ENCODE measurements around the gene MTMR3.
"Not testable (repeated sequence)": the region's sequence is repeated elsewhere in the genome, so short reads cannot be mapped to it uniquely, and the experiment has no call there.

The MTMR3 gene

DNA sequence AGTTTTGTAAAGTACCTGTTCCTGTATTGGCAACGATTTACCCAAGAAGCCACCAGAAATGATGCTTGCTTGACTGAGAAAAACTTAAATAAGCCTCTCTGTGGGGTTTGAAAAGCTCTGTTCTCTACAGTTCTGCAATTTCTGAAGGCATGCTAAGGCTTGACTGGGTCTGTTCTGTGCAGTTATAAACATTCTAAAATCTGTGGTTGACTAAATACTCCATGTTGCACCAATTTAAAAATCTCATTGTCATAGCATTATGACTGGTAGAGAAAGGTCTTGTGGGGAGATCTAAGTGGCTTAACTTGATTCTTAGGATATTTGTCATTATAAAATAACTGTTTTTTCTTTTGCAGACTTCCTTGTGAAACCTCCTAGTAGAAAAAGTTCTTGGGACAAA, 73.7 kb downstream of the MTMR3 start:
- no peak for DNase-seq (ENCODE audit: low spot score in 2 of 2)
- H3K4me3 Mint-ChIP-seq = no peak overlapping the region
- no peak overlapping the region for H3K27ac Mint-ChIP-seq (ENCODE audit: low read depth)
- peaks cover 6% of the 10 kb centered on the region for H3K36me3 Mint-ChIP-seq (ENCODE audit: insufficient read depth)
- H3K4me1 Mint-ChIP-seq = peaks cover 35% of the 10 kb centered on the region
- no peaks in the 10 kb centered on the region for H3K27me3 Mint-ChIP-seq
- no peaks in the 10 kb centered on the region for H3K9me3 Mint-ChIP-seq
- ATAC-seq (replicated peaks; ENCODE audit: extremely low read depth, poor library complexity, severe bottlenecking) = no peak

DNA sequence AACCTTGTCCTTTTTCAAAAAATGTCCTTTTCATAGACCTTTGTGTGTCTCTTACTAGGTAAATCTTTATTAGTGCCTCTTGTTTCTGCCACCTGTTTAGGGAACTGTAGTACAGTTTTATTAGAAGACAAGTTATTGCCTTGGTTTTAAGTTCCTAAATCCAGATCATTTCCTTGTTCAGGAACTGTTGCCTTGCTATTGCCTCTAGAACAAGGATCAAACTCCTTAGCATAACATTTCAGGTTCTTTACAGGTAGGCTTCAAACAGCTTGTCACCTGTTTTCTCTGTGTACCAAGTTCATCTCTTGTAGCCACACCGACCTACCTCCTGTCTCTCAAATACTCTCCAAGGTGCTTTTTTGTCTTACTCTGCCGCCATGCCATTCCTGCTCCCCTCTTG, 75.2 kb downstream of the MTMR3 start:
- ATAC-seq (replicated peaks; ENCODE audit: extremely low read depth, poor library complexity, severe bottlenecking) (no peak), DNase-seq (ENCODE audit: low spot score in 2 of 2) (no peak)
- Mint-ChIP-seq H3K4me3 (no peak overlapping the region), H3K36me3 (ENCODE audit: insufficient read depth) (peaks cover 7% of the 10 kb centered on the region), H3K27ac (ENCODE audit: low read depth) (peak overlapping the region; percentile 49), H3K9me3 (no peaks in the 10 kb centered on the region), H3K4me1 (peaks cover 30% of the 10 kb centered on the region), H3K27me3 (no peaks in the 10 kb centered on the region)

DNA sequence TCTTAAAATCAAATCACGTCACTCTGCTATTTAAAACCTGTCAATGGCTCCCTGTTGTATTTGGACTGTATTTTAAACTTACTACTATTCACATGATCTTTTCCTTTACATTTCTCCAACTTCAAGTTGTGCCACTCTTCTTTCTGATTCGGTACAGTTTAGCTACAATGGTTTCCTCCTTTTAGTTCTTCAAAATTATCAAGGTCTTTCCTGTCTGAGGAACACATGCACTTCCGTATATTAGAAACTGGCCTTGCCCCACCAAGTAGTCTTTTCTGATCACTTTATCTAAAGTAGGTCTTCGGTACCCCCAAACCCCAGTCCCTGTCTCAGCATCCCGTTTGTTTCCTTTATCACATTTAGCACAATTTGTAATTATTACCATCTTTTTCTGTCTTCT, 81.8 kb downstream of the MTMR3 start:
- no peaks in the 10 kb centered on the region for H3K27me3 Mint-ChIP-seq
- H3K4me1 Mint-ChIP-seq = peaks cover 35% of the 10 kb centered on the region
- H3K36me3 Mint-ChIP-seq (ENCODE audit: insufficient read depth) = peaks cover 12% of the 10 kb centered on the region
- no peak overlapping the region for H3K27ac Mint-ChIP-seq (ENCODE audit: low read depth)
- no peak for ATAC-seq (replicated peaks; ENCODE audit: extremely low read depth, poor library complexity, severe bottlenecking)
- H3K9me3 Mint-ChIP-seq = no peaks in the 10 kb centered on the region
- H3K4me3 Mint-ChIP-seq = no peak overlapping the region
- no peak for DNase-seq (ENCODE audit: low spot score in 2 of 2)

DNA sequence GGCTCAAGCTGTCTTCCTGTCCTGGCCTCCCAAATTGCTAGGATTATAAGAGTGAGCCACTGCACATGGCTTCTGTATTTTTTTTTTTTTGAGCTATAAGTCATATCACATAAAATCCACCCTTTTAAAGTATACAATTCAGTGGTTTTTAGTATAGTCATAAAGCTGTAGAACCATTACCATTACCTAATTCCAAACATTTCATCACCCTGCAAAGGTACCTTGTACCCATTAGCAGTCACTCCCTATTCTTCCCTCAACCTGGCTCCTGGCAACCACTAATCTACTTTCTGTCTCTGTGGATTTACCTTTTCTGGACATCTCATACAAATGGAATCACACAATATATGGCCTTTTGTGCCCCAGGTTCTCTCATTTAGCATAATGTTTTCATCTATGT, 84.5 kb downstream of the MTMR3 start:
- Mint-ChIP-seq H3K9me3 (no peaks in the 10 kb centered on the region), H3K36me3 (ENCODE audit: insufficient read depth) (peaks cover 14% of the 10 kb centered on the region), H3K27me3 (no peaks in the 10 kb centered on the region), H3K4me1 (peaks cover 38% of the 10 kb centered on the region), H3K27ac (ENCODE audit: low read depth) (no peak overlapping the region), H3K4me3 (no peak overlapping the region)
- ATAC-seq (replicated peaks; ENCODE audit: extremely low read depth, poor library complexity, severe bottlenecking) = no peak
- no peak for DNase-seq (ENCODE audit: low spot score in 2 of 2)

DNA sequence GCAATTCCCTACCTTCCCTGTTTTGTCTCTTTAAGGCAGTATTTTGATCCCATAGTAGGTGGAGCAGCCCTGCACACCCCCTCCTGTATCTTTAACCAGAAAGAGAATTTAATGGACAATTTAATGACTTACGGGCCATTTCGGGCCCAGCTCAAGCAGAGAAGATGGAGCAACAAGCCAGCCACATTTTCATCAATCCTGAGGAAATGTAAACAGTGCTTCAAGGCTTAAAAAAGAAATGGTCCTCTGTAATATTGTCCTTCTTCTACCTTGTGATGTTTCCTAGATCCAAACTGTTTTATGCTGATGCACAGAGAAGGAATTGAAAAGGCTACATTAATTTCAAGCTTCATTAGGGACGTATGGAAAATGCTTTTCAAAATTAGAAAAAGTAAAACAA, 88.6 kb downstream of the MTMR3 start:
- H3K9me3 Mint-ChIP-seq = no peaks in the 10 kb centered on the region
- peaks cover 17% of the 10 kb centered on the region for H3K36me3 Mint-ChIP-seq (ENCODE audit: insufficient read depth)
- DNase-seq (ENCODE audit: low spot score in 2 of 2) (no peak), ATAC-seq (replicated peaks; ENCODE audit: extremely low read depth, poor library complexity, severe bottlenecking) (no peak)
- H3K27me3 Mint-ChIP-seq = no peaks in the 10 kb centered on the region
- peaks cover 24% of the 10 kb centered on the region for H3K4me1 Mint-ChIP-seq
- no peak overlapping the region for H3K4me3 Mint-ChIP-seq
- H3K27ac Mint-ChIP-seq (ENCODE audit: low read depth) = no peak overlapping the region

DNA sequence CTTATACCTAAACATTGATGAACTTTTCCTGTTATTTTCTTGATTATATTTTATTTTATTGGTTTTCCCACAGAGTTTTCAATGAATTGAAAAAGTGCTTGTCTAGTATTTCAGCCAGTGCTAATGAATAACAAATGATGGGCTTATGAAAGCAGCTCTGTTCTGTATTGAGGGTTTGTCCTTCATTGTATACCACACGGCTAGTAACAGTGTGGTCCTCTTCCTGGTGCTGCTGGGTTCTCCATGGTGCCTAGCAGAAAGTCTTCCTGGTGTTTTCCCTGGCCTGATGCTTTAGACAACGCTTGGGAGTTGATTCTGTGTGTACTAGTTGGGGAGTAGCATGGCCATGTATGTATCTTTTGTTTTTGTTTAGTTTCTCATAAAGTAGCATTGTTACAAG, 89.1 kb downstream of the MTMR3 start:
- peaks cover 20% of the 10 kb centered on the region for H3K4me1 Mint-ChIP-seq
- no peaks in the 10 kb centered on the region for H3K9me3 Mint-ChIP-seq
- DNase-seq (ENCODE audit: low spot score in 2 of 2) = no peak
- ATAC-seq (replicated peaks; ENCODE audit: extremely low read depth, poor library complexity, severe bottlenecking) = no peak
- H3K36me3 Mint-ChIP-seq (ENCODE audit: insufficient read depth) = peaks cover 15% of the 10 kb centered on the region
- no peaks in the 10 kb centered on the region for H3K27me3 Mint-ChIP-seq
- no peak overlapping the region for H3K4me3 Mint-ChIP-seq
- no peak overlapping the region for H3K27ac Mint-ChIP-seq (ENCODE audit: low read depth)

DNA sequence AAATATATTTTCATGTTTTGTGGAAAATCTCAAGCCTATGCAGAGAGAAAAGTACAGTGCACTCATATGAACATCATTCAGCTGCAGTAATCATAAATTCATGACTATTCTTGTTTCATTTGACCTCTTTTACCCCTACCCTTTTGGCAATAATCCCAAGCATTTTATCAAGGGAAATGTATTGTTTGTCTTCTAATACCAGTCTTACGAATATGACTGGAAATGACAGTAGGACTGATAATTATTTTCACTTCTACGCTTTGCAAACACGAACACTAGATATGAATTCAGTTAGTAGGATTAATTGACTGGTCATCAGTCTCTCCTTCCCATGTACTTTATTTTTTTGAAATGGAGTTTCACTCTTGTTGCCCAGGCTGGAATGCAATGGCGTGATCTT, 90.3 kb downstream of the MTMR3 start:
- peaks cover 13% of the 10 kb centered on the region for H3K4me1 Mint-ChIP-seq
- H3K9me3 Mint-ChIP-seq = no peaks in the 10 kb centered on the region
- H3K27ac Mint-ChIP-seq (ENCODE audit: low read depth) = no peak overlapping the region
- H3K36me3 Mint-ChIP-seq (ENCODE audit: insufficient read depth) = peaks cover 17% of the 10 kb centered on the region
- H3K27me3 Mint-ChIP-seq = no peaks in the 10 kb centered on the region
- no peak for DNase-seq (ENCODE audit: low spot score in 2 of 2)
- H3K4me3 Mint-ChIP-seq = no peak overlapping the region
- no peak for ATAC-seq (replicated peaks; ENCODE audit: extremely low read depth, poor library complexity, severe bottlenecking)

DNA sequence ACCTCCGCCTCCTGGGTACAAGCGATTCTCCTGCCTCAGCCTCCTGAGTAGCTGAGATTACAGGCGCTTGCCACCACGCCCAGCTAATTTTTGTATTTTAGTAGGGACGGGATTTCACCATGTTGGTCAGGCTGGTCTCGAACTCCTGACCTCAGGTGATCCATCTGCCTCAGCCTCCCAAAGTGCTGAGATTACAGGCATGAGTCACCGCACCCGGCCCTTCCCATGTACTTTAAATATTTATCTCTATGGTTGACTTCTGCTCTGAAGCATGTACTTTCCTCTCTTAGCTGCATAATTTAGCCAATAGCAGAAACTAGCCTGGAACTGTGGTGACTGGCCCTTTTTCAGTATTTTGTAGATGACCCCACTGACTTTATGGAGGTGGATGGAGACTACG, 90.7 kb downstream of the MTMR3 start:
- Mint-ChIP-seq H3K4me1 (peaks cover 13% of the 10 kb centered on the region), H3K36me3 (ENCODE audit: insufficient read depth) (peaks cover 17% of the 10 kb centered on the region)
- not testable (repeated sequence) for H3K9me3 Mint-ChIP-seq; DNase-seq (ENCODE audit: low spot score in 2 of 2); H3K27ac Mint-ChIP-seq (ENCODE audit: low read depth); H3K4me3 Mint-ChIP-seq; ATAC-seq (replicated peaks; ENCODE audit: extremely low read depth, poor library complexity, severe bottlenecking); H3K27me3 Mint-ChIP-seq

DNA sequence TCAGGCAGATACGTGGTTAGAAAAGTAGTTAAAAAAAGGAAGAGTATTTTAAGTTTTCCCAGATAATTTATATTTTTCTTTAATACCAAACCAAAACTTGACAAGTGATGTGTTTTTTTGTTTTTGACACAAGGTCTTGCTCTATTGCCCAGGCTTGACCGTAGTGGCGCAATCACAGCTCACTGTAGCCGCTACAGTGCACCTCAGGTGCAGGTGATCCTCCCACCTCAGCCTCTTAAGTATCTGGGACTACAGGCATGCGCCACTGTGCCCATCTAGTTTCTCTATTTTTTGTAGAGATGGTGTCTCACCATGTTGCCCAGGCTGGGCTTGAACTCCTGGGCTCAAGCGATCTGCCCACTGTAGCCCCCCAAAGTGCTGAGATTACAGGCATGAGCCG, 92.5 kb downstream of the MTMR3 start:
- H3K4me1 Mint-ChIP-seq = peaks cover 5% of the 10 kb centered on the region
- ATAC-seq (replicated peaks; ENCODE audit: extremely low read depth, poor library complexity, severe bottlenecking) (no peak), DNase-seq (ENCODE audit: low spot score in 2 of 2) (no peak)
- no peaks in the 10 kb centered on the region for H3K27me3 Mint-ChIP-seq
- no peak overlapping the region for H3K27ac Mint-ChIP-seq (ENCODE audit: low read depth)
- no peaks in the 10 kb centered on the region for H3K9me3 Mint-ChIP-seq
- peaks cover 28% of the 10 kb centered on the region for H3K36me3 Mint-ChIP-seq (ENCODE audit: insufficient read depth)
- no peak overlapping the region for H3K4me3 Mint-ChIP-seq

DNA sequence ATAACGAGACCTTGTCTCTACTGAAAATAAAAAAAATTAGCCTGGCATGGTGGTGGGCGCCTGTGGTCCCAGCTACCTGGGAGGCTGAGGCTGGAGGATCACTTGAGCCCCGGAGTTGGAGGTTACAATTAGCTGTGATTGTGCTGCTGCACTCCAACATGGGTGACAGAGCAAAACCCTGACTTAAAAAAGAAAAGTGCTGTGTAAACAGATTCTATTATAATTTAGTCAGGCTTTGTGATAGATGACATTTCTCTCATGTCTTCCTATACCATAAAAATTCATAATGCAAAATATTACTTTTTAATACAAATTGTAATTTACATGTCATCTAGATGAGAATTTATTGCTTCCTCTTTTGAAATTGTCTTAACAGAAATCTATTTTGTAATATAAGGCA, 94.1 kb downstream of the MTMR3 start:
- no peaks in the 10 kb centered on the region for H3K9me3 Mint-ChIP-seq
- no peak overlapping the region for H3K27ac Mint-ChIP-seq (ENCODE audit: low read depth)
- H3K4me1 Mint-ChIP-seq = peaks cover 5% of the 10 kb centered on the region
- ATAC-seq (replicated peaks; ENCODE audit: extremely low read depth, poor library complexity, severe bottlenecking) = no peak
- DNase-seq (ENCODE audit: low spot score in 2 of 2) = no peak
- no peak overlapping the region for H3K4me3 Mint-ChIP-seq
- peaks cover 35% of the 10 kb centered on the region for H3K36me3 Mint-ChIP-seq (ENCODE audit: insufficient read depth)
- H3K27me3 Mint-ChIP-seq = no peaks in the 10 kb centered on the region

DNA sequence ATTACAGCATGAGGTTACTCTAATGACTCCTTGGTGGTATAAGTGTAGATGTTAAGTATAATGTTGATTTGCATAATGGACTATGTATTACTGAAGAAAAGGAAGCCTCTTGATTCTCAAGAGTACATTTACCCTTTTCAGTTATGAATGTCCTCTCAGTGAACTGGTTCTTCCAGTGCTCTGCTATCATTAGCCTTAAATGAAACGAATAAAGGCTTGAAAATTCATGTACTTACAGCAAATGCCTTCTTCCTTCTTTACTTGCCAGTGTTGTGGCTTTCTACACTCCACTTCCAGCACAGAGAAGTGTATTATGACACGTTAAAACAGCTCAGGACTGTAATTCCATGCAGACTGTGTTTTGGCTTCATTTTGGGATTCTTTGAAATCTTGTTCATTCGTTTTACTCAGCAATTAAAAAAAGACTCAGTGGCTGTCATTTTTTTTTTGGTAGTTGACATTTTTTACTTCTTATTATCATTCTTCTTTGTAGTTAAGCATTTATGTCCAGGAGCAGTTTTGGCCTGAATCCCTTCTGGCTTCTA, 96.9 kb downstream of the MTMR3 start:
- DNase-seq (ENCODE audit: low spot score in 2 of 2) (no peak), ATAC-seq (replicated peaks; ENCODE audit: extremely low read depth, poor library complexity, severe bottlenecking) (no peak)
- Mint-ChIP-seq H3K36me3 (ENCODE audit: insufficient read depth) (peaks cover 26% of the 10 kb centered on the region), H3K27me3 (no peaks in the 10 kb centered on the region), H3K27ac (ENCODE audit: low read depth) (no peak overlapping the region), H3K4me3 (no peak overlapping the region), H3K9me3 (no peaks in the 10 kb centered on the region), H3K4me1 (peaks cover 13% of the 10 kb centered on the region)

DNA sequence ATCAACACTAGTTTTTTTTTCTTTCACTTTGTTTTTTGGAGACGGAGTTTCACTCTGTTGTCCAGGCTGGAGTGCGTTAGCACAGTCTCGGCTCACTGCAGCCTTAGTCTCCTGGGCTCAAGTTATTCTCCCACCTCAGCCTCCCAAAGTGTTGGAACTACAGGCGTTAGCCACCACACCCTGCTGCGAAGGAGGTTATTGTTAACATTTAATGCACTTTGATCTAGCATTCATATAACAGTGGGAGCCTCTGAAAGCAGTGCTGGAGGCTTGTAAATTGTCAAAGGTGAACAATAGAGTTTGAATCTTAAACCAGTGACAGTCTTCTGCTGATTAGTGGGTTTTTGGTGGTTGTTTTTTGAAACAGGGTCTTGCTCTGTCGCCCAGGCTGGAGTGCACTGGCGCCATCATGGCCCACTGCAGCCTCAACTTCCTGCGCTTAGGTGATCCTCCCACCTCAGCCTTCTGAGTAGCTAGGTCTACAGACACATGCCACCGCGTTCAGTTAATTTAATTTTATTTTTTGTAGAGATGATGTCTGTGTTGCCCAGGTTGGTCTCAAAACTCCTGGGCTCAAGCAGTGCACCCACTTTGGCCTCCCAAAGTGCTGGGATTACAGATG, 100.4 kb downstream of the MTMR3 start:
- ATAC-seq (replicated peaks; ENCODE audit: extremely low read depth, poor library complexity, severe bottlenecking) (no peak), DNase-seq (ENCODE audit: low spot score in 2 of 2) (no peak)
- peaks cover 22% of the 10 kb centered on the region for H3K4me1 Mint-ChIP-seq
- peaks cover 28% of the 10 kb centered on the region for H3K36me3 Mint-ChIP-seq (ENCODE audit: insufficient read depth)
- no peaks in the 10 kb centered on the region for H3K9me3 Mint-ChIP-seq
- H3K4me3 Mint-ChIP-seq = no peak overlapping the region
- no peak overlapping the region for H3K27ac Mint-ChIP-seq (ENCODE audit: low read depth)
- no peaks in the 10 kb centered on the region for H3K27me3 Mint-ChIP-seq

DNA sequence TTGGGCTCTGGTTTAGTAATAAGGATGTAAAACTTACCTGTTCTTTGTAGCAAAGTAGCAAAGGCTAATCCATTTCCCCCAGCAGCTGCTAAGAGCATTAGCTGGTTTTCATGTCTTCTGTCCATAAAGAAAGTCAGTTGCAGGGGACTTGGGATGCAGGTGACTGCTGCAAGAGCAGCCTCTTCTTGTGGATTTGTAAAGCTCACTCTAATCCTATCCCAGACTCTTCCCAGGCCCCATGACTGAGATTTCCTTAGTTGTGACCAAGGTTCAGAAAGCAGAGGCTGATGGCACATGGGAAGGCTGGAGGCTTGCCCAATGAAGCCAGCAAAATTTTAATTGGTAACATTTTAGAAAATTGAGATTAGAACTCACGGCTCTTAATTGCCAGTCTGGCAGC, 102.9 kb downstream of the MTMR3 start:
- no peak overlapping the region for H3K27ac Mint-ChIP-seq (ENCODE audit: low read depth)
- no peaks in the 10 kb centered on the region for H3K9me3 Mint-ChIP-seq
- H3K4me3 Mint-ChIP-seq = no peak overlapping the region
- no peaks in the 10 kb centered on the region for H3K27me3 Mint-ChIP-seq
- peaks cover 17% of the 10 kb centered on the region for H3K4me1 Mint-ChIP-seq
- H3K36me3 Mint-ChIP-seq (ENCODE audit: insufficient read depth) = peaks cover 23% of the 10 kb centered on the region
- ATAC-seq (replicated peaks; ENCODE audit: extremely low read depth, poor library complexity, severe bottlenecking) (no peak), DNase-seq (ENCODE audit: low spot score in 2 of 2) (no peak)

Data from central memory CD8-positive, alpha-beta T cell (primary cell).